ENCODE data around the gene SSR1. TPM values are rescaled to one million over a fixed set of nuclear protein-coding genes. Genes with fewer than 3 reads are reported as not detected.
A peak's percentile ranks its signal among the peaks of the same experiment; 100 is the strongest.
"Not testable (repeated sequence)": the region's sequence is repeated elsewhere in the genome, so short reads cannot be mapped to it uniquely, and the experiment has no call there.

SSR1 gene
- total RNA-seq, 2 donors from 2014 or later, result 124 to 133 TPM

- intact Hi-C loops (cut with DNase I), result no loop called here
- no peak for DNase-seq (ENCODE audit: low spot score)
Measured at GRCh38 chr6:7292596-7293255, 20.3 kb downstream of the SSR1 start.

GRCh38 chr6:7290079-7290478 lies 22.9 kb downstream of the SSR1 start:
- no peak for DNase-seq (ENCODE audit: low spot score)
- intact Hi-C loops (cut with DNase I), result no loop called here

- no peak for DNase-seq (ENCODE audit: low spot score)
- intact Hi-C loops (cut with DNase I), result no loop called here
Measured at GRCh38 chr6:7285416-7285815, 27.6 kb downstream of the SSR1 start.

- intact Hi-C loops (cut with DNase I), result no loop called here
- DNase-seq (ENCODE audit: low spot score), result no peak
Measured at GRCh38 chr6:7283676-7284075, 29.3 kb downstream of the SSR1 start.

GRCh38 chr6:7282097-7282906 lies 30.7 kb downstream of the SSR1 start:
- intact Hi-C loops (cut with DNase I), result no loop called here
- no peak for DNase-seq (ENCODE audit: low spot score)

- no peak for DNase-seq (ENCODE audit: low spot score)
- intact Hi-C loops (cut with DNase I), result loop anchor here in 1 of 2 donors (10.0 kb wide), 1 partner anchor 339 kb away; no protein-coding TSS in a partner anchor
Measured at GRCh38 chr6:7276199-7276524, 36.8 kb downstream of the SSR1 start.

- intact Hi-C loops (cut with DNase I), result loop anchor here in 1 of 2 donors (10.0 kb wide), 1 partner anchor 340 kb away; no protein-coding TSS in a partner anchor
- DNase-seq (ENCODE audit: low spot score), result not testable (repeated sequence)
Measured at GRCh38 chr6:7274525-7274924, 38.5 kb downstream of the SSR1 start.

GRCh38 chr6:7273709-7274108 lies 39.3 kb downstream of the SSR1 start:
- intact Hi-C loops (cut with DNase I), result loop anchor here in 1 of 2 donors (10.0 kb wide), 1 partner anchor 341 kb away; no protein-coding TSS in a partner anchor
- no peak for DNase-seq (ENCODE audit: low spot score)

- intact Hi-C loops (cut with DNase I), result loop anchor here in 1 of 2 donors (10.0 kb wide), 1 partner anchor 344 kb away; no protein-coding TSS in a partner anchor
Measured at GRCh38 chr6:7271205-7271534, 41.8 kb downstream of the SSR1 start.

GRCh38 chr6:7270320-7271204 lies 42.4 kb downstream of the SSR1 start:
- no peak for DNase-seq (ENCODE audit: low spot score)
- intact Hi-C loops (cut with DNase I), result loop anchor here in 1 of 2 donors (10.0 kb wide), 1 partner anchor 344 kb away; no protein-coding TSS in a partner anchor

More at GRCh38 chr6:7271205-7271534, 41.8 kb downstream of the SSR1 start:
- DNase-seq (ENCODE audit: low spot score), result no peak

- no peak for DNase-seq (ENCODE audit: low spot score)
- intact Hi-C loops (cut with DNase I), result loop anchor here in 1 of 2 donors (10.0 kb wide), 1 partner anchor 345 kb away; no protein-coding TSS in a partner anchor
Measured at GRCh38 chr6:7269816-7270215, 43.2 kb downstream of the SSR1 start.

GRCh38 chr6:7268816-7269555 lies 44.0 kb downstream of the SSR1 start:
- intact Hi-C loops (cut with DNase I), result no loop called here
- DNase-seq (ENCODE audit: low spot score), result no peak

- intact Hi-C loops (cut with DNase I), result no loop called here
- no peak for DNase-seq (ENCODE audit: low spot score)
Measured at GRCh38 chr6:7268362-7268761, 44.6 kb downstream of the SSR1 start.

- intact Hi-C loops (cut with DNase I), result no loop called here
- peak; percentile 90 for DNase-seq (ENCODE audit: low spot score)
Measured at GRCh38 chr6:7267466-7268091, 45.4 kb downstream of the SSR1 start.

GRCh38 chr6:7267071-7267465 lies 45.9 kb downstream of the SSR1 start:
- no peak for DNase-seq (ENCODE audit: low spot score)
- intact Hi-C loops (cut with DNase I), result no loop called here

GRCh38 chr6:7265385-7265726 lies 47.6 kb downstream of the SSR1 start:
- peak; percentile 50 for DNase-seq (ENCODE audit: low spot score)
- intact Hi-C loops (cut with DNase I), result not testable (repeated sequence)

- DNase-seq (ENCODE audit: low spot score), result peak; percentile 28
- intact Hi-C loops (cut with DNase I), result no loop called here
Measured at GRCh38 chr6:7264686-7265384, 48.2 kb downstream of the SSR1 start.

GRCh38 chr6:7264041-7264440 lies 49.0 kb downstream of the SSR1 start:
- intact Hi-C loops (cut with DNase I), result no loop called here
- DNase-seq (ENCODE audit: low spot score), result peak; percentile 62

All from posterior vena cava (tissue), 2 donors.